T follicular helper cell (primary cell): ENCODE data around the gene C22orf23.

ENCODE experiments used
- DNase-seq: peaks from one replicate; pipeline ENCODE4 v3.0.0-alpha.2; 2020; ENCODE audit warnings: low read depth

The C22orf23 gene

DNA sequence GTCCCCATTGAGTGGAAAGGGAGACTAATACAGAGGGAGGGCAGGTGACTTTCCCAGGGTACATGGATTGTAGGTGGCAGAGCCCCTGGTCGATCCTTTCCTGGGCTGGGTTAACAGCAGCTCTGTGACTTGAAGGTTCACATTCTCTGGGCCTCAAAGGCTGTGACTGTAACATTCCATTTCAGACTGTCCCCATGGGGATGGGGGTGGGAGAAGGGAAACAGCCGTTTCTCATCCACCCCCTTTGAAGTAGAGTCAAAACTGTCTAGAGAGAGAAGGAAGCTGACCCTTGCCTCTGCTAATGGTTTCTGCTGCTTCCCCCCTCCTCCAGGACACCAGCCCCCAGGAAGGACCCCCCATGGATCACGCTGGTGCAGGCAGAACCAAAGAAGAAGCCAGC lies 28.1 kb downstream of the C22orf23 start:
- DNase-seq: no peak

DNA sequence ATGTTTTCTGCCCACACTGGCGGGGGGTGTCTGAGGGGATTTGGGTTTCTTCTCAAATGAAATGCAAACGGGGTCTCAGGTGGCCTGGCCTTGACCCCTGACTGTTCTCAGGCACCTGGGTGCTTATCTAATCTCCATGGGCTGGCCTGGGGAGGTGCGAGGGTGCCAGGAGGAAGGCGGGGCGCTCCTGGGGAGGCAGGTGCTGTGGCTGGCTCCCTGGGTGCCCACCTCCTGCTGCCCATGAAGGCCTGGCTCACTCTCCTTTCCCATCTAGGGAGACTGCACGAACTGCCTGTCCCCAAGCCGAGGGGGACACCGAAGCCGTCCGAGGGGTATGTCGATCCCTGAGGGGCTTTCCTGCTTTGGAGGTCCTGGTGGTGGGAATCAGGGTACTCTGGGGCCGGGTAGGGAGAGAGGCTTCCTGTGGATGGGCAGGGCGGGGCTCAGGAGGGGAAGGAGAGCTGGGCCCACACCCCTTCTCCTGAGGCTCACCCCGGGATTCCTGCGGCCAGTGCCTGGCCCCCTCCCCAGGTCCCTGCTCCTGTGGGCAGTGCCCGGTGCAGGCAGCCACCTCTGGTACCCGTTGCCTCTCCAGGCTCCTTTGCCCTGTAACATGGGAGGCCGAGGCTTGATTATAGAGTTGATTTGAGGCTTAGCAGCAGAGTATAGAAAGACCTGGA lies 28.9 kb downstream of the C22orf23 start:
- DNase-seq: no peak

DNA sequence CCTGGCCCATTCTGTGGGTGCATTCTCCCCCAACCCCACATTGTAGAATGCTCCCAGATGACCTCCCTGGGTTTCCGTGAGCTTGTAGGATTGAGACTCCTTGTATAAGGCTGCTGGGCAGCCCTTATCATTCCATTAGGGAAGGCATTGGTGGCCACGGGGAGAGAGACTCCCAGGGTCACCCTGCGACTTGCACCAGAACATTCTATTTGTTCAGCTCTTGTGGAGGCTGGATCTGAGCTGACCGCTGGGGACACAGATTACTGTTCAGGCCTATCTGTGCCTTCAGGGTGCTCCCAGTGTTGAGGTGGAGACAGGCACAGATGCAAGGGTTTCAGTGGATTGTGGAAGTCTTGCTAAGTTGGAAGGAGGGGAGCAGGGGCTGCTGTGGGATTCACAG lies 29.5 kb downstream of the C22orf23 start:
- no peak for DNase-seq

DNA sequence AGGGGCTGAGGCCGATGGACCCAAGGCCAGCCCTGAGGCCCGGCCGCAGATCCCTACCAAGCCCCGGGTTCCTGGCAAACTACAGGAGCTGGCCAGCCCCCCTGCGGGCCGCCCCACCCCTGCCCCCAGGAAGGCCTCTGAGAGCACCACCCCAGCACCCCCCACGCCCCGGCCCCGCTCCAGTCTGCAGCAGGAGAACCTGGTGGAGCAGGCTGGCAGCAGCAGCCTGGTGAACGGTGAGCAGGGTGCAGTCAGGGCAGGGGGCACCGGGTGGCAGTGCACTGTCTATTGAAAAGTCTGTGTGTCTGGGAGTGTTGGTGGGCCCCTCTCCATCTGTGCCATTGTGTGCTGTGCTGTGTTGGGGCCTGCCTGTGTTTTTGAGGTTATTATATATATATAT lies 31.2 kb downstream of the C22orf23 start:
- DNase-seq: no peak

DNA sequence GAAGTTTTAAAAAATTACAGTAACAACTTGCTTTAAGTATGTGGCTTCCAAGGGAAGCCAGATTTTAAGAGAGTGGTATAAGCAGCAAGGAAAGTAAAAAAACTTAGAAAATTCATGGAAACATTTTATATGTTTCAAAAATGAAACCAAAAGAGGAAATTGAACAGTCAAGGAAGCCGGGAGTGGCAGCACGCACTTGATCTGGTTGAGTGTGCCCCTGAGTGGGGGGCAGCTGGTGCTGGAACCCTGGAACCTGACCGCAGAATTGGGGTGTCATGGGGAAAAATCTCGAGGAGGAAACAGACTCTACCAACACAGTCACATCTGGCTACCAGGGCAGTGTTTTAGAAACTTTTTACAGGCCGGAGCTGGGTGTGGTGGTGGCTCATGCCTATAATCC lies 33.3 kb downstream of the C22orf23 start:
- no peak for DNase-seq

DNA sequence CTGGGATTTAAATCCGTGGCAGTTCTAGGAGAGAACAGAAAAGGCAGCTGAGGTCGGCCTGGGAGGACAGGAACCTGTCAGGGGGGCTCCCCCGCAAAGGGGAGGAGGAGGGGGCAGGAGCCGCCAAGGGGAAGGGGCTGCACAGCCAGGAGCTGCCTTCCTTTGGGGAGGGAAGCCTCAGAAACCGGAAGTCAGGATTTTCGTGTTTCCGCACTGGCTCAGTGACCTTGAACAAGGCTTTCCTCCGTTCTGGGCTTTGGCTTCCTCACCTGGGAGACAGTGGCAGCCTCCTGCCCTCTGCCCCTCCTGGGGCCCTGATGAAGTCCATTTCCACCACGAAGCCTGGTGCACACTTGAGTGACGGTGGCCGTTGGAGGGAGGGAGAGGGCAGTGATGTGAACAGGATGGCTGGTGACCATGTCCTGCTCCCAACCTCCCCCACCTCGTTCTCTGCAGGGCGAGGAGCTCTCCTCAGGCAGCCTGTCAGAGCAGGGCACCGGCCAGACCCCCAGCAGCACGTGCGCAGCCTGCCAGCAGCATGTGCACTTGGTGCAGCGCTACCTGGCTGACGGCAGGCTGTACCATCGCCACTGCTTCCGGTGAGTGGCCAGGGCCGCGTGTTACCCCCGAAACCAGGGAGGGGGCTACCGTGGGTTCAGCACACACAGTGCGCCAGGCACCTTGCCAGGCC lies 34.7 kb downstream of the C22orf23 start:
- no peak for DNase-seq

DNA sequence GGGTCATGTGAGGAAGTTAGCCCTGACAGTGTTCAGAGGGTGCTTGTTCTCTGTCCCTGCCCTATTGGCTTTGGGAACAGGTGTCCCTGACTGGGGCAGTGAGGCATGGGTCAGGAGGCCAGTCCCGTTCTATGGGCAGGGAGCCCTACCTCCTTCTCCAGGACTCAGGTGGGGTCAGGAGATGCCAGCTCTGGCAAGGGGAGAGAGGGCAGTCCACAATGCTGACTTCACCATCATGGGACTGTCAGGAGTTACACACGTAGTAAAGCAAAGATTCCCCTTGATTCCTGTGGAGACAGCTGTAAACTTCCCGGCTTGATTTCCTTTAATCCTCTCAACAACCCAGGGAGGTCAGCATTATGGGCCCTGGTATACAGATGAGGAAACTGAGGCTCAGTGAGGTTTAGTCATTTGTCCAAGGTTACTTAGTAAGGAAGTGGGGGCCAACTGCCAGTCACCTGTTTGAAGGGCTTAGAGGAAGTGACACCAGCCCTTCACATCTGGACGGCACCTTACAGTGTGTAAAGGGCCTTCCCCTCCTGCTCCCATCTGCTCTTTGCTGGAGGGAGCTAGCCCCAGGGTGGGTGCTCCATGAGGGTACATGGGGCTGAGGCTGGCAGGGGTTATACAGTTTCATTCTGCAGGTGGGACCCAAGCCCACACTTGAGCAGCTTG lies 35.4 kb downstream of the C22orf23 start:
- no peak for DNase-seq

DNA sequence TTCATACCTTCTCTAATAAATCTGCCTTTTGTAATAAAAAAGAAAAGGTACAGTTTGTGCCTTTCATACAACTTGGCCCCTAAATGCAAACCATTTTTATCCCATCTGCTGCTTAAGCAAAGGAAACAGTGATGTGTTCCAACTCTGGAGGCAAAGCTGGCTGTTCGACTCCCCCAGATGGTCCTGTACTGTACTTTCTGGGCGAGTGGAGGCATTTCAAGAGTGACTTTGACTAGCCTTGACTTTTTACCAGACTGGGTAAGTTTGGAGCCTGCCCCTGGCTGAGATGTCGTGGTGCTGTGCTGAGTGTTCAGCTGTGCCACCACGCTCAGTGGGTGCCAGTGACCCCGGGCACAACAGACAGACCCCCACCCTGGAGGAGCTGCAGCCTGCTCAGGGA lies 37.1 kb downstream of the C22orf23 start:
- DNase-seq: no peak

DNA sequence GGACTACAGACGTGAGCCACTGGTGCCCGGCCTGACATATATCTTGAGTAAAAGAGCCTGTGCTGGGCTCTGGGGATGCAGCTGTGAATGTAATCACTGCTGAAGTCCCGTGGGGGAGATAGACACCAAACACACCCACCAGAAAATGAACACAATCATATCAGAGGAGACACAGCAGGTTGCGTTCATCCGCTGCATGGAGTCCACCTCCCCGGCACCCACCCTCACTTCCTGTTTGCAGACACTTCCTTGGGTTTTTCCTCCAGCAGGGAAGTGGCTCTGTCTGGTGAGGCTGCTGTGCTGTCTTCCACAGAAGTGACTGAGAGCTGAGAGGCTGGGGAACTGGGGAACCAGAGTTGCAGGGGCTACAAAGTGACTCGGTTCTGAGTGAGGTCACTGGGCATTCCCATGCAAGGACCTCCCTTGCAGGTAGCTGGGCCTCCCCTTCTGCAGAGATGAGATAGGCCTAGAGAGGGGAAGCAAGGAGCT lies 40.1 kb downstream of the C22orf23 start:
- DNase-seq: no peak

DNA sequence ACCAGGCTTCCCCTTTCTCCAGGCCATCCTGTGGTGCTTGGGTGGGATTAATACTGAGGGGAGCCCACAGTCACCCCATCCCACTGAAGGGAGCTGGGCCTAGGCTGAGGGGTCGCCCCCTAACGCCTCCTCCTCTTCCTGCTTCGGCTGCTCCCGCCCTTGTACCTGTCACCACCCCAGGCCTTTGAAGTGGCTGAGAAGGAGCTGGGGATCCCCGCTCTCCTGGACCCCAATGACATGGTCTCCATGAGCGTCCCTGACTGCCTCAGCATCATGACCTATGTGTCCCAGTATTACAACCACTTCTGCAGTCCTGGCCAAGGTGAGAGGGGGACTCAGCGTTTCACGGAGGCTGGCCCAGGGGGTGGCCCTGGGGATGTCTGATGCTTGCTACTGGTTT lies 41.2 kb downstream of the C22orf23 start:
- no peak for DNase-seq

DNA sequence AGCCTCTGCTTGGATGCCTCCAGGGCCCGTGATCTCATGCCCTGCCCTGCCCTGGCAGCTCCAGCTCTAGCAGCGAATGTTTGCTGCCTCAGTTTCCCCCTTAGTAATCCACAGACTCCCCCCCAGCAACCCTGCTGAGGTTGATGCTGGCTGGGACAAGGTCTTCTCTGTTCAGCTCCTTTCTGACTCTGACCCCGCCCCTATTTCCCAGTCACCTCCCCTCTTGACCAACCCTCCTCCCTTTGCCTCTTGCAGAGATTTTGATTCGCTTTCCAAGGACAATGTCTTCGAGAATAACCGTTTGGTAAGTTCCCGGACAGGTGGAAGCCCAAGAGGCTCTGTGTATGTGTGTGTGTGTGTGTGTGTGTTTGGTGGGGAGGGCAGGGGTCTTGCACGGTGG lies 41.7 kb downstream of the C22orf23 start:
- no peak for DNase-seq

DNA sequence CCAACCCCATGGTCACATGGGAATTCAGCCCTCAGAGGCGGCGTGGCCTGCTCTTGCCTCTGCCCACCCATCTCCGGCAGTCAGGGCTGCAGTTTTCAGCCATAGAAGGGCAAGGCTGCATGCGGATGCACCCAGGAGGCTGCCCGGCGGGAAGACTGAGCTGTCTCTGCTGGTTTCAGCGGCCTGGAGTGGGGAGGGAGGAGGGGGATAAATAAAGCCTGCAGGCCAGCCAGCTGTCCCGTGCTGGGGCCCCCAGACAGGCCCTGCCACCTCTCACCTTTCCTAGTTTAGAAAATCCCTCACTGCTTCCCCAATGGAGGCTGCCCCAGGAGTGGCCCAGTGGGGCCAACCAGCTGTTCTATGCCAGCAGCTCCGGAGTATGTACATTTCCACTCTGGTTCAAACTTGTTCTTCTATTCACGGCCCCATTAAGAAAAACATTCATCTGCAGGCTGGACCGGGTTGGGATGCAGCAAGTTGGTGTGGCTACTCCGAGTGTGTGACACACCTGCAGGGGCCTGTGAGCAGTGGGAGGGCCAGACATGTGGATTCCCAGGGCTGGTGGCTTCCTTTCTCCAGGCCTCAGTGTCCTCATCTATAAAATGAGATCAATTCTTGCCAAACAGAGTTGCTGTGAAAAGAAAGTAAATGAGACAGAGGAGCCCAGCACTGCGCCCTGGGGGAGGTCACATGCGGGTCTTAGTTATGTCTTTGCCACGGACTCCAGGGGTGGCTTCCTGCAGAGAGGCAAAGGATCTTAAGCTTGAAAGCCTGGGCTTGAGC lies 42.3 kb downstream of the C22orf23 start:
- DNase-seq: no peak

DNA sequence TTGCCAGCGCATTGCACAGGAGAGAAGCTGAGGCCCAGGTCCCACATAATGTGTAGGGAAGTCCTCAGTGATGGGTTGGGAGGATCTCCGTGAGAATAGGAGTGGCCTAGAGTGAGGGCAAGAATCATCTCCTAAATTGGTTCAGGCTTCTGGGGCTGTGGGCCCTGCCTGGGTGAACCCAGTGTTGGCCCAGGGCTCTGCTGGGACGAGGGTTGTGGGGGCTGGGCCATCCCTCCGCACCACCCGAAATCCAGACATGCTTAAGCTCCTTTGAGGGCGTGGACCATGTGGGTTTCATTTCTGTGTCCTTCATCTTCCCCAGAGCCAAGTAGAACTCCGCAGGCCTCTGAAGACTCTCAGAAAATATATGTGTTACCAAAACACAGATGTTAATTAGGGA lies 43.6 kb downstream of the C22orf23 start:
- DNase-seq: no peak

DNA sequence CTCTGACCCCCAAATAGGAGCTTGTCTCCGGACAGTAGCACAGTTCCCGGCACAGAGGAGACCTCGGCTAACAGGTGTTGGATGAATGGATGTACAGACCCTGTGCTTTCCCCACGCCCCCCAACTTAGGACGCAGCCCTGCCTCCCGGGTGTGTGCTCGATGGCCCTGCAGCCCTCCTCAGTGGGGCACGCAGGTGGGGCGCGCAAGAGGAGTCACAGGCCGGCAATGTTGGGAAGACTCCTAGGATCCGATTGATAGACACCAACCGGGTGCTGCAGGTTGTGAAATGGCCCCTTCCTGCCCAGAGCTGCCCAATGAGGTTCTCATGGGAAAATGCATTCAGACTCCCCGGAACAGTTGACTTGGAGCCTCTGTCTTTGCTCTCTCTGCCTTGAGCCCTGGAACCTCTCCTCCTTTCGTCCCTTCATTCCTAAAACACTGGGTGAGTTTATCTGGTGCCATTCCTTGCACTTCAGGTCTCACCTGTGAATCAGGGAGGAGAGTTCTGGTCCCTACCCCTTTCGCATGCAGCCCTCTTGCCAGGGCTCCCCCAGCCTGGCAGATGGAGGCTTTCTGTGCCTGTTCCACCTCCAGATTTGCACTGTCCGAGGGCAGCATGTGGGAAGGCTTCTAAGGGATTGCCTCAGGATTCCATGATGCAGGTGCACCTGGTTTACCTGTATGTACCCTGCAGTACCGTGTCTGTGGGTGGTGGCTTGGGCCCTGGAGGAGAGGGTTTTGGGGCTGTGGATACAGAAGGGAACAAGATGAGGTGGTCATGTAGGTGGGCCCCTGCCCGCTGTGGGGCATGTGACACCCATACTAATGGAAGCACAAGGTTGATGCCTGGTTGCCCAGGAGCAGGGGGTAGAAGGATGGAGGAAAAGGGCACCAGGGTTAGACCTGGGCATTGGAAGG lies 46.1 kb downstream of the C22orf23 start:
- no peak for DNase-seq

DNA sequence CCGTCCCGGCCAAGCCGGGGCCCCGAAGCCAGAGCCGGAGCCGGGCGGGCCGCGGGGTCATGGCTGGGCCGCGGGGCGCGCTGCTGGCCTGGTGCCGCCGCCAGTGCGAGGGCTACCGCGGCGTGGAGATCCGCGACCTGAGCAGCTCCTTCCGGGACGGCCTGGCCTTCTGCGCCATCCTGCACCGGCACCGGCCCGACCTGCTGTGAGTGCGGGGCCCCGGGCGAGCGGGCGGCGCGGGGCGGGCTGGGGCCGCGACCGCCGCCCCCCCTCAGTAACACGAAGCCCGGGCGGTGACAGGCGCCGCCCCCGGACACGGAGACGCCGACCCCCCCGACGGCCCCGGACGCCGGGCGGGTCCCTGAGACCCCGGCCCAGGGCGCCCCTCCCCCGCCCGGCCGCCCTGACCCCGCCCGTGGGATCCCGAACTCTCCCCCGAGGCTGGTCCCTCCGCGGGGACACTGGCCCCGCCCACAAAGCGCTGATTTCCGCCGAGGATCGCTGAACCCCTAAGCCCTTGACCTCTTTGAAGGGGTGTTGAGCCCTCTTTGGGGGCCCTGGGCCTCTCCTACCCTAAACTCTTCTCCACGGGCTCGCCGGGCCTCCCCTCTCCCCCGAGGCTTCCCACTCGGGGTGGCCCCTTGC lies 46.9 kb downstream of the C22orf23 start:
- DNase-seq: no peak

DNA sequence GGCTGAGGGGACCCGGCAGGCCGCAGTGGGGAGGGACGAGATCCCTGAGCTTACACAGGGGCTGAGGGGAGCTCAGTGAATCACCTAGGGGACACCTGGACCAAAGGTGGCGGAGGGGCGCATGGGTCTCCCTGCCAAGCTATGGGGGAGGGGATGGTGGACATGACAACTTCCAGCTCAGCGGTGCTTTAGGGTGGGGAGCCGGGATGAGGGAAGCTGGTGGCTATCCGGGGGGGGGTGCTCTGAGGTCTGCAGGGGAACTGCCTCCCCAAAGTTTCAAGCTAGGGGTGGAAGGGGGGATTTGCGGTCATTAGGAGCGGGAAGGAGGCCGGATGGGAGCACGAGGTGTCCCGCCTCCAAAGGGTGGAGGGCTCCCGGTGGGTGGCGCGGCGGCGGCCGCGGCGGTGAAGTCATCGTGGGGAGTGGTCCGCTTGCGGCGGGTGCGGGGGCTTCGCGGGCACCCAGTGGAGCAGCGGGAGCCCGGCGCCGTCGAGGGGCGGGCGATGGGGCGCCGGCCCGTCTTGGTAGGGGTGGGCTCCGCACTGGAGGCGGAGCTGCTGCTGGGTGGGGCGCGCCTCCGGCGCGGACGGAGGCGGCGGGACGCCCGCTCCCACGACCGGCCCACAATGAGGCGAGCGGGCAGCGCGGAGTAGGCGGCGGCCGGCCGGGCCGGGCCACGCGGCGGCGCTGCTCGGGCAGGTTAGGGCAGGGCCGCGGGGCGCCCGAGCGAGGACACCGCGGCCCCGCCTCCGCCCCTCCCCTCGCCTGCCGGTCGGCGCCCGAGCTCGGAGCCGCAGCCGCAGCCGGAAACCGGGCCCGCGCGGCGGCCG lies 47.7 kb downstream of the C22orf23 start, which contains the start of gene MICALL1:
MICALL1 (plus strand) TSS at position 764 of the 830 bp plus-strand sequence. CDS start 126 bp downstream, outside the sequence.
- DNase-seq: peak; percentile 36

DNA sequence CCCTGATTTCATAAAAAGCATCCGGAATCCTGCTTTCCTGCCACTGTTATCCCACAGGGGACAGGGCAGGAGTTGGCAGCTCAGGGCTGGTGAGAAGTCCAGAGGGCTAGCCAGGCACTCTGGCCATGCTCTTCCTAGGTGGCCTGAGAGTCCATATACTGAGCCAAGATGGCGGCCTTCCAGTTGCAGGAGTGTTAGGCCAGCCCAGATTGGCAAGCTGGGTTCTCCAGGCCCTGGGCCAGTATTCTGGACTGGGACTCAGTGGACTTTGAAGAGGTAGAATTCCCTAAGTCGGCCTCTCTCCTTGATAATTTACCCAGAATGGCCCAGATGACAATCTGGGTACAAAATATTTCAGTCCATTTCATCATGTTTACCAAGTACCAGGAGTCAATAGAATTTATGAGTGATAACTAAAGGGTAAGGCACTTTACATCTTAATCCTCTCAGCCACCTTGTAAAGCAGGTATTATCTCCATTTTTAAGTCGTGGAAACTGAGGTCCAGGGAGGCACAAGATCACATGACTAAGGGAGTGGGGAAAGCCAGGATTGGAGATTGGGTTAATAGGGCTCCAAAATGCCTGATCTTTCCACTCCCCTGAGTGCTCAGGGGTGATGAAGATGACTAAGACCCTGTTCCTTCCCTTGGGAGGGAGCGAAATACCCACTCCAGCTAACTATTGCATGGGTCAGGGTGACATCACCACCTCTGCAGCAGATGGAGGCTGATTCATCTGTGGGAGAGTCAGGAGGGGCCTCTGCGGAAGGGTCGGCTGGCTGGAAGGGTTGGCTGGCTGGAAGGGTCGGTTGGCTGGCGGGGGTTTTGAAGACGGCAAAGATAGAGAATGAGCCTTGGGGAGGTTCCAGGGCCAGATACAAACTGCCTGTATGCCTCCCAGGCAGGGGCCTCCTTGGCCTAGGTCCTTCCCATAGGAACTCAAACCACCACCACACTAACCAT lies 48.5 kb downstream of the C22orf23 start:
- no peak for DNase-seq

DNA sequence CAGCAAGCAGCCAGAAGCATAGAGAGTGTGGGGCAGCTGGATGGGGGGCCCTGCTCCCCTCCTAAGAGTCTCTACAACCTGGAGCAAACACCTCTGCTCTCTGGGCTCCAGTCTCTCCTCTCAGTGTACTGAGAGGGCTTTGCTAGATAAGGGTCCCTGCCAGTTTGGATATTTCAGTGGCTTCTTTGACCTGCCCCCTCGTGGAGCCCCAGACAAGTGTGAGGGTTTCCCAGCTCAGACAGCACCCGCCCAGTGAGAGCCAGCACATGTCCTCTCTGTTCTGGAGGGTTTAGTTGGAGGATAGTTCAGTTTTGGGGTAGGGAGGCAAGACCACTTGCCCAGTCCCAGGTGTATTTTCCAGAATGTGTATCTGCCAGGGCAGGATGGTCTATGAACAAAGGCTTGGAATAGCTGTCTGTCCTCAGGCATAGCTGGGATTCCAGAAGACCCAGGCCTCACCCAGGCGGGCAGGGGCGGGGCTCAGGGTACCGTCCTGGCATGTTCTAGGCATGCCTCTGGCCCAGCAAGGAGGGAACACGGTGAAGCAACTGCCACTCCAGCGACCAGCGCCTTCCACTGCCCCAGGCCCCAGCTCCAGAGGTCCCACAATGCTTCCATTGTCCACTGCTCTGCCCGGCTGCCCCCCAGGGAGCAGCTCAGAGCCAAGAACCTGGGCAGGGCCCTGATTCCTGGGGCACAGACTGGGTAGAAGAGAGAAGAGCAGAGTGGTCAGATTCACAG lies 54.8 kb downstream of the C22orf23 start:
- DNase-seq: no peak
